Mesodermal cell (in vitro differentiated cells): Measurements from ENCODE around the gene CTRB1.
"Not testable (repeated sequence)": the region's sequence is repeated elsewhere in the genome, so short reads cannot be mapped to it uniquely, and the experiment has no call there.

ENCODE experiments used
- H3K27ac ChIP-seq: 2 replicates; pipeline ENCODE4 v1.7.0; 2013; ENCODE audit warnings: mild to moderate bottlenecking, low read depth, low read length, moderate library complexity; ENCODE audit not compliant: severe bottlenecking
- H3K36me3 ChIP-seq: 2 replicates; pipeline ENCODE4 v1.7.1; 2013; ENCODE audit warnings: mild to moderate bottlenecking, low read length, moderate library complexity; ENCODE audit not compliant: control insufficient read depth, insufficient read depth
- H3K4me1 ChIP-seq: one replicate; pipeline ENCODE4 v1.7.1; 2013; ENCODE audit warnings: mild to moderate bottlenecking, low read length; ENCODE audit not compliant: insufficient read depth, control insufficient read depth, poor library complexity, severe bottlenecking
- H3K4me3 ChIP-seq: 2 replicates; pipeline ENCODE4 v1.7.0; 2013; ENCODE audit warnings: low read length, control low read depth, mild to moderate bottlenecking; ENCODE audit not compliant: insufficient read depth, poor library complexity, severe bottlenecking; ENCODE audit errors: extremely low read depth
- H3K9me3 ChIP-seq: 2 replicates; pipeline ENCODE4 v1.7.1; 2013; ENCODE audit warnings: mild to moderate bottlenecking, low read length, moderate library complexity; ENCODE audit not compliant: control insufficient read depth
- WGBS, 2 experiments: methylation state at CpG; one replicate each; pipeline ENCODE4 v1.1.5; 2013; ENCODE audit warnings: missing lambda C conversion rate in 2 of 2; ENCODE audit not compliant: insufficient coverage in 2 of 2; 5-methylcytosine and 5-hydroxymethylcytosine counted together

CTRB1 gene

DNA sequence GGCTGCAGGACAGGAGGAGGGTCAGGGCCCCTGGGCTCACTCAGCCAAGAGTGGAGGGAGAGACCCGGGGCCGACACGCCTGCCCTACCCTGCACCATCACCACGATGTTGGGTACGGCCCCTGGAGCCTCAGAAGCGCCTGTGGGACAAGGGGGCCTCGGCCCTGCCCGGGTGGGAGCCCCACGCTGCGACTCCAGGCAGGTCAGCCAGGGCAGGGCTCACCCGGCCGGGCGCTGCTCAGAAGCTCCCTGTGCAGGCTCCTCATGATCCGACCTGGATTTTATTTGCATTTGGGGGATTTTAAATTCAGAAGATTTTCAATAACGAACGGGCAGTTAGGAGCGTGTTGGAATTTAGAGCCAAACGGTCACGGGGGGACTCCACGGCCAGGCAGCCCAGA lies 13.9 kb upstream of the CTRB1 start:
- not testable (repeated sequence) for H3K4me1 ChIP-seq, H3K27ac ChIP-seq, H3K4me3 ChIP-seq, H3K9me3 ChIP-seq, H3K36me3 ChIP-seq
- no CpG with 5 or more reads among the region's 20 CpGs for WGBS, 2 experiments

GRCh38 chr16:75205438-75205837 lies 13.3 kb upstream of the CTRB1 start:
- WGBS, 2 experiments, result 80% methylated on average over 2 of the region's 19 CpGs; no CpG with 5 or more reads in 1 of the 2 experiments
- H3K4me1 ChIP-seq, H3K36me3 ChIP-seq, H3K9me3 ChIP-seq, H3K4me3 ChIP-seq, H3K27ac ChIP-seq: not testable (repeated sequence)

DNA sequence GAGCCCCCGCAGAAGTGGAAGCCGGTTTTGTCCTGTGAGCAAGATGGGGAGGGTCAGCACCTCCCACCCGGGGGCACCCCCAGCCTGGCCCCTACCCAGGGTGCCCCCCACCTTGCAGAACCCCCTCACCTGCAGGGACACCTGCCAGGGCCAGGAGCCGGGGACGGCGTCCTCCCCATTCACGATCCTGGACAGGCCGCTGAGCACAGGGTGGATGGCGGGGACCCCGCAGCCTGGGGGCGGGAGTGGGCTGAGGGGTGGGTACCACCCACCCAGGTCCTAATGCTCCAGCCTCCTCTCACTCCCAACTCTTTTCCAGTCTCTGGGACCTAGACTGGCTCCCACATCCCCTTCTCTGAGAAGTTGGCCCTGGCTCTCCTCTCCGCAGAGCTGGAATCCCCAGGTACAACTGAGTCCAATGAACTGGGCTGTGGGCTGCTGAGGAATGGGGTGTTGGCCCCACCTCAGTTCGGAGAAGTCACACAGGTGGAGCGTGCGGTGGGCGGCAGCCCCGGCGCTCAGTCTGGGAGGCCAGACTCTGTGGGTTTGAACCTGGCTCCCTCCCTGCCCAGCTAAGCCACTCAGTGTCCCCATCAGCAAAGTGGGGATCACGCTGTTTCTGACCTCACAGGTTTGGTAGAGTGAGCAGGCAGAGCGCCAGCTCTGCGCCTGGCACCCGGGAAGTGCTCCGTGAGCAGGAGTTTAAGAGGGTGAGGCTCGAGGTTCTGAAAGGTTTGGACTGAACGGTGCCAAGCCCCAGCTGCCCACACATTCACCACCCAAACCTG lies 12.6 kb upstream of the CTRB1 start:
- not testable (repeated sequence) for H3K9me3 ChIP-seq, H3K27ac ChIP-seq, H3K4me1 ChIP-seq, H3K4me3 ChIP-seq, H3K36me3 ChIP-seq
- 91 to 95% methylated on average over 13 to 16 of the region's 25 CpGs for WGBS, 2 experiments

- H3K4me3 ChIP-seq, result no peak within 1 kb of the TSS
- no peak within 1 kb of the TSS for H3K27ac ChIP-seq
- no peaks in the 10 kb centered on the region for H3K36me3 ChIP-seq
- no peaks in the 10 kb centered on the region for H3K9me3 ChIP-seq
- no peaks in the 10 kb centered on the region for H3K4me1 ChIP-seq
- 94 to 95% methylated on average over 15 to 20 of the region's 24 CpGs for WGBS, 2 experiments
Measured at GRCh38 chr16:75206749-75207451, 11.9 kb upstream of the CTRB1 start, which contains the start of gene CTRB2. Gene CTRB2, minus strand, starts transcription at chr16:75207161. Its CDS starts 20 bp downstream, at chr16:75207141.

- 94% methylated on average over 9 to 11 of the region's 11 CpGs for WGBS, 2 experiments
- Histone ChIP-seq H3K9me3 (no peaks in the 10 kb centered on the region), H3K27ac (no peak overlapping the region), H3K4me3 (no peak overlapping the region), H3K4me1 (no peaks in the 10 kb centered on the region), H3K36me3 (no peaks in the 10 kb centered on the region)
Measured at GRCh38 chr16:75207831-75208230, 11.0 kb upstream of the CTRB1 start.

- no peak overlapping the region for H3K27ac ChIP-seq
- H3K4me3 ChIP-seq, result no peak overlapping the region
- H3K9me3 ChIP-seq, result no peaks in the 10 kb centered on the region
- no peaks in the 10 kb centered on the region for H3K4me1 ChIP-seq
- no peaks in the 10 kb centered on the region for H3K36me3 ChIP-seq
- 90 to 98% methylated on average over 6 to 7 of the region's 13 CpGs for WGBS, 2 experiments
Measured at GRCh38 chr16:75208242-75208825, 10.5 kb upstream of the CTRB1 start.

GRCh38 chr16:75208861-75209505 lies 9.8 kb upstream of the CTRB1 start:
- no peak overlapping the region for H3K4me3 ChIP-seq
- H3K36me3 ChIP-seq, result no peaks in the 10 kb centered on the region
- 89% methylated on average over 17 to 25 of the region's 27 CpGs for WGBS, 2 experiments
- no peaks in the 10 kb centered on the region for H3K4me1 ChIP-seq
- no peak overlapping the region for H3K27ac ChIP-seq
- no peaks in the 10 kb centered on the region for H3K9me3 ChIP-seq

GRCh38 chr16:75209514-75209913 lies 9.3 kb upstream of the CTRB1 start:
- 90 to 95% methylated on average over 3 to 4 of the region's 7 CpGs for WGBS, 2 experiments

GRCh38 chr16:75209944-75210343 lies 8.8 kb upstream of the CTRB1 start:
- Histone ChIP-seq H3K9me3 (no peaks in the 10 kb centered on the region), H3K27ac (no peak overlapping the region), H3K4me3 (no peak overlapping the region), H3K36me3 (no peaks in the 10 kb centered on the region), H3K4me1 (no peaks in the 10 kb centered on the region)
- WGBS, 2 experiments, result 93 to 94% methylated on average over 3 to 4 of the region's 5 CpGs

More at GRCh38 chr16:75209514-75209913, 9.3 kb upstream of the CTRB1 start:
- H3K36me3 ChIP-seq, H3K9me3 ChIP-seq, H3K4me3 ChIP-seq, H3K27ac ChIP-seq, H3K4me1 ChIP-seq: not testable (repeated sequence)

GRCh38 chr16:75211286-75211685 lies 7.5 kb upstream of the CTRB1 start:
- not testable (repeated sequence) for H3K4me3 ChIP-seq, H3K4me1 ChIP-seq, H3K9me3 ChIP-seq, H3K36me3 ChIP-seq, H3K27ac ChIP-seq
- 92 to 96% methylated on average over 9 of the region's 10 CpGs for WGBS, 2 experiments
